ENCODE measurements around the gene CLIC5.

The CLIC5 gene

GRCh38 chr6:45991189-45991588 lies 24.5 kb downstream of the CLIC5 start:
- no peak for DNase-seq

- DNase-seq = no peak
These were observed 25.5 kb downstream of the CLIC5 start for GRCh38 chr6:45990162-45990561.

- DNase-seq = no peak
These were observed 27.0 kb downstream of the CLIC5 start for GRCh38 chr6:45988635-45989034.

- DNase-seq = no peak
These were observed 27.8 kb downstream of the CLIC5 start for GRCh38 chr6:45987856-45988255.

GRCh38 chr6:45986746-45987274 lies 28.9 kb downstream of the CLIC5 start:
- DNase-seq = no peak

GRCh38 chr6:45984788-45985425 lies 30.8 kb downstream of the CLIC5 start:
- DNase-seq = no peak

- no peak for DNase-seq
These were observed 31.3 kb downstream of the CLIC5 start for GRCh38 chr6:45984347-45984746.

GRCh38 chr6:45983062-45983461 lies 32.6 kb downstream of the CLIC5 start:
- no peak for DNase-seq

GRCh38 chr6:45982280-45983036 lies 33.2 kb downstream of the CLIC5 start:
- no peak for DNase-seq

GRCh38 chr6:45981046-45981445 lies 34.6 kb downstream of the CLIC5 start:
- DNase-seq = no peak

- no peak for DNase-seq
These were observed 36.3 kb downstream of the CLIC5 start for GRCh38 chr6:45979311-45979710.

- DNase-seq = no peak
These were observed 41.1 kb downstream of the CLIC5 start for GRCh38 chr6:45974596-45974995.

- no peak for DNase-seq
These were observed 42.7 kb downstream of the CLIC5 start for GRCh38 chr6:45972795-45973503.

- no peak for DNase-seq
These were observed 44.4 kb downstream of the CLIC5 start for GRCh38 chr6:45971287-45971686.

GRCh38 chr6:45970326-45970725 lies 45.3 kb downstream of the CLIC5 start:
- DNase-seq = peak; percentile 11

- no peak for DNase-seq
These were observed 45.8 kb downstream of the CLIC5 start for GRCh38 chr6:45969883-45970282.

GRCh38 chr6:45969026-45969425 lies 46.6 kb downstream of the CLIC5 start:
- no peak for DNase-seq

GRCh38 chr6:45967363-45967762 lies 48.3 kb downstream of the CLIC5 start:
- no peak for DNase-seq

- no peak for DNase-seq
These were observed 48.9 kb downstream of the CLIC5 start for GRCh38 chr6:45966797-45967196.

- DNase-seq = no peak
These were observed 49.3 kb downstream of the CLIC5 start for GRCh38 chr6:45966340-45966739.

- no peak for DNase-seq
These were observed 49.9 kb downstream of the CLIC5 start for GRCh38 chr6:45965792-45966191.

GRCh38 chr6:45965007-45965406 lies 50.7 kb downstream of the CLIC5 start:
- DNase-seq = no peak

GRCh38 chr6:45964300-45964699 lies 51.4 kb downstream of the CLIC5 start:
- DNase-seq = no peak

GRCh38 chr6:45963896-45964295 lies 51.8 kb downstream of the CLIC5 start:
- DNase-seq = no peak

Data from NCI-H1105 treated with DMSO at 0.1 percent for 48 hours (cell line).